Liver (tissue), 3 donors: ENCODE data around the gene MCTP1.

Experiments
- CTCF ChIP-seq: fragments of 150-350 bp; IDR thresholded peaks from 2 replicates; pipeline ENCODE4 v1.5.1; 2017; ENCODE audit warnings: improper control_type of control experiment, low read depth, low read length; ENCODE audit not compliant: missing input control
- EGR1 ChIP-seq, 2 donors: IDR thresholded peaks; 2 replicates each; pipeline ENCODE4 v1.6.1; 2016 to 2018; ENCODE audit warnings: antibody characterized with exemption in 2 of 2, low read depth in 2 of 2
- GABPA ChIP-seq, 2 donors: IDR thresholded peaks in 1 of 2; conservative IDR thresholded peaks in 1 of 2; 2 replicates each; pipeline ENCODE4 v1.6.1; 2016; ENCODE audit warnings: antibody characterized with exemption in 2 of 2, mild to moderate bottlenecking in 1 of 2, moderate library complexity in 1 of 2
- HNF4G ChIP-seq: IDR thresholded peaks from 2 replicates; pipeline ENCODE4 v1.6.1; 2016; ENCODE audit warnings: antibody characterized with exemption
- JUND ChIP-seq, 2 donors: IDR thresholded peaks; 2 replicates each; pipeline ENCODE4 v1.6.1; 2016; ENCODE audit warnings: antibody characterized with exemption in 2 of 2
- RAD21 ChIP-seq, 2 donors: IDR thresholded peaks; 2 replicates each; pipeline ENCODE4 v1.6.1; 2016; ENCODE audit warnings: antibody characterized with exemption in 2 of 2, mild to moderate bottlenecking in 2 of 2
- TAF1 ChIP-seq: conservative IDR thresholded peaks from 2 replicates; pipeline ENCODE4 v1.6.1; 2016; ENCODE audit warnings: antibody characterized with exemption, mild to moderate bottlenecking
- YY1 ChIP-seq: IDR thresholded peaks from 2 replicates; pipeline ENCODE4 v1.6.1; 2016; ENCODE audit warnings: antibody characterized with exemption, mild to moderate bottlenecking
- TF ChIP-seq, protein P1 (sequence below): IDR thresholded peaks from 2 replicates; pipeline ENCODE4 v1.6.1; 2016; ENCODE audit warnings: antibody characterized with exemption, mild to moderate bottlenecking
- TF ChIP-seq, protein P2 (sequence below): IDR thresholded peaks from 2 replicates; pipeline ENCODE4 v1.6.1; 2016; ENCODE audit warnings: antibody characterized with exemption
- donor health status: healthy.
- donor health status: healthy.

DNA sequence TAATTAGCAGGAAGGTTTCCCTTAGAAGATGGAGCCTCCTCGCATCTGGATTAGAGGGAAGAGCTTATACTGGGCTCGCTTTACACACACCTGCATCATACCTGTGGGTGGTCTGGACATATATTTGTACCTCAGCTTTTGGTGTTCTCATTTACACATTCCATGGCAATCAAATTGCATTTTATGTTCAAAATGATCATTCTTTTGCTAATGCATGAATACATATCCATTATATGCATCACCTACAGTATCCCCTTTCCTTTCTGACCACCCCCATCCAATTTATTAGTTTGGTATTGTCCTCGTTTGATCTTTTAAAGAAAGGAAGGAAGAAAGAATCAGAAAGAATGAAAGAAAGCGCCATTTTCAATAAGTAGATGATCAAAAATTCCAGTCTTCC is 415.0 kb downstream of the MCTP1 start:
- TF ChIP-seq CTCF: no peak
- TF ChIP-seq, protein P1, sequence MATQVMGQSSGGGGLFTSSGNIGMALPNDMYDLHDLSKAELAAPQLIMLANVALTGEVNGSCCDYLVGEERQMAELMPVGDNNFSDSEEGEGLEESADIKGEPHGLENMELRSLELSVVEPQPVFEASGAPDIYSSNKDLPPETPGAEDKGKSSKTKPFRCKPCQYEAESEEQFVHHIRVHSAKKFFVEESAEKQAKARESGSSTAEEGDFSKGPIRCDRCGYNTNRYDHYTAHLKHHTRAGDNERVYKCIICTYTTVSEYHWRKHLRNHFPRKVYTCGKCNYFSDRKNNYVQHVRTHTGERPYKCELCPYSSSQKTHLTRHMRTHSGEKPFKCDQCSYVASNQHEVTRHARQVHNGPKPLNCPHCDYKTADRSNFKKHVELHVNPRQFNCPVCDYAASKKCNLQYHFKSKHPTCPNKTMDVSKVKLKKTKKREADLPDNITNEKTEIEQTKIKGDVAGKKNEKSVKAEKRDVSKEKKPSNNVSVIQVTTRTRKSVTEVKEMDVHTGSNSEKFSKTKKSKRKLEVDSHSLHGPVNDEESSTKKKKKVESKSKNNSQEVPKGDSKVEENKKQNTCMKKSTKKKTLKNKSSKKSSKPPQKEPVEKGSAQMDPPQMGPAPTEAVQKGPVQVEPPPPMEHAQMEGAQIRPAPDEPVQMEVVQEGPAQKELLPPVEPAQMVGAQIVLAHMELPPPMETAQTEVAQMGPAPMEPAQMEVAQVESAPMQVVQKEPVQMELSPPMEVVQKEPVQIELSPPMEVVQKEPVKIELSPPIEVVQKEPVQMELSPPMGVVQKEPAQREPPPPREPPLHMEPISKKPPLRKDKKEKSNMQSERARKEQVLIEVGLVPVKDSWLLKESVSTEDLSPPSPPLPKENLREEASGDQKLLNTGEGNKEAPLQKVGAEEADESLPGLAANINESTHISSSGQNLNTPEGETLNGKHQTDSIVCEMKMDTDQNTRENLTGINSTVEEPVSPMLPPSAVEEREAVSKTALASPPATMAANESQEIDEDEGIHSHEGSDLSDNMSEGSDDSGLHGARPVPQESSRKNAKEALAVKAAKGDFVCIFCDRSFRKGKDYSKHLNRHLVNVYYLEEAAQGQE: no peak
- TF ChIP-seq HNF4G: no peak
- TF ChIP-seq GABPA (IDR thresholded peaks at IDR 0.05 in 1 of 2, conservative IDR thresholded peaks at IDR 0.05 in 1 of 2): no peak
- TF ChIP-seq RAD21 (IDR thresholded peaks at IDR 0.05): no peak
- TF ChIP-seq JUND (IDR thresholded peaks at IDR 0.05): no peak
- TF ChIP-seq, protein P2, sequence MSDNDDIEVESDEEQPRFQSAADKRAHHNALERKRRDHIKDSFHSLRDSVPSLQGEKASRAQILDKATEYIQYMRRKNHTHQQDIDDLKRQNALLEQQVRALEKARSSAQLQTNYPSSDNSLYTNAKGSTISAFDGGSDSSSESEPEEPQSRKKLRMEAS: no peak
- TF ChIP-seq YY1: no peak
- no peak for TF ChIP-seq TAF1
- TF ChIP-seq EGR1 (IDR thresholded peaks at IDR 0.05; ENCODE audit: low read depth in 2 of 2): no peak
